Measurements from ENCODE around the gene CRTC1.

CRTC1 gene

DNA sequence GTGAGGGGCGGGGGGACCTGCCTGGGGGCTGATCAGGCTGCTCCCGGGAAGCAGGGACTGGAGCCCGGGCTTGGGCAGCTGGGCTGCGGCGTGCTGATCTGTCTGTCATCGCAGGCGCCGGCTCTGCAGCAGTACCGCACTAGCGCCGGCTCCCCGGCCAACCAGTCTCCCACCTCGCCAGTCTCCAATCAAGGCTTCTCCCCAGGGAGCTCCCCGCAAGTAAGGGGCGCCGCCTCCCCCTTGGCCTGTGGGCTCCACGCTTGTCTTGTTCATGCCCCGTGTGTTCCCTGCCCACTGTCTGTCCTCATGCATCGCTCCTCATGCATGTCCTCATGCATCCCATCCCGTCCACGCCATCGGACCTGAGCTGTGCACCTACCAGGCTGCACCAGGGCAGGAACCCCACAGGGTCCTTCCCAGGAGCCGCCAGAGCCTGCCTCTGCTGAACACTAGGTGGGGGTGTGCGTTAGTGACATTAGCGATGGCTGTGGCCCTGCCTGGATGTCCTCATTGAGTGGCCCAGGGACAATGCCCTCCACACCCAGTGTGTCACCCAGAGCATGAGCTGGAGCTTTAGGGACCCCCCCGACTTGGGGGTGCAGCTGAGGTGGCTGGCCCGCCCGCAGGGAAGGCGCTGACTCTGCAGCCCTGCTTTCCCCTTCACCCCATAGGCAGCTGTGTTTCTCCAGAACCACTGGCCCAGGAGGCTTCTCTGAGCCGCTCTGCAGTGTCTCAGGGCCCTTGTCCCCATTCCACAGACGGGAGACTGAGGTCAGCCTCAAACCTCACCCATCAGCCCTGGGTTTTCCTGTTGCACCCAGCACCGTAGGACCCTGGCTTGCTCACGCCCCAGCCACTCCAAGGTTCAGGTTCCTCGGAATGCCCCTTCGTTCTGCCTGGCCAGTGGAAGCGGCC is 88.1 kb downstream of the CRTC1 start:
- no peaks in the 10 kb centered on the region; the same call in 1 of the 2 replicates for H4K20me1 ChIP-seq (ENCODE audit: insufficient read depth, low read length)
- H3K36me3 ChIP-seq (ENCODE audit: insufficient read depth, low read length), result no peaks in the 10 kb centered on the region
- H3K27me3 ChIP-seq (ENCODE audit: insufficient read depth, low read length, poor library complexity), result no peaks in the 10 kb centered on the region
- H2AFZ ChIP-seq (ENCODE audit: low read depth, low read length), result no peak overlapping the region
- H3K27ac ChIP-seq (ENCODE audit: low read length), result no peak overlapping the region
- no peaks in the 10 kb centered on the region for H3K9me3 ChIP-seq (ENCODE audit: insufficient read depth, low read length, severe bottlenecking)
- no peaks in the 10 kb centered on the region for H3K4me1 ChIP-seq (ENCODE audit: insufficient read depth, low read length)
- ATAC-seq (ENCODE audit: insufficient read depth, low read depth) (peak; percentile 30; the same call in 1 of the 3 replicates), DNase-seq (no peak)
- no peaks in the 10 kb centered on the region for H3K79me2 ChIP-seq (ENCODE audit: insufficient read depth, low read length)
- no peak overlapping the region for H3K4me2 ChIP-seq (ENCODE audit: insufficient read depth, low read length)
- no peak overlapping the region for H3K4me3 ChIP-seq (ENCODE audit: low read depth in 1 of 2, low read length in 2 of 2)
- TF ChIP-seq EZH2 (IDR thresholded peaks at IDR 0.05; ENCODE audit: borderline replicate concordance, low read depth, low read length, severe bottlenecking), result no peak
- TF ChIP-seq, protein P1, sequence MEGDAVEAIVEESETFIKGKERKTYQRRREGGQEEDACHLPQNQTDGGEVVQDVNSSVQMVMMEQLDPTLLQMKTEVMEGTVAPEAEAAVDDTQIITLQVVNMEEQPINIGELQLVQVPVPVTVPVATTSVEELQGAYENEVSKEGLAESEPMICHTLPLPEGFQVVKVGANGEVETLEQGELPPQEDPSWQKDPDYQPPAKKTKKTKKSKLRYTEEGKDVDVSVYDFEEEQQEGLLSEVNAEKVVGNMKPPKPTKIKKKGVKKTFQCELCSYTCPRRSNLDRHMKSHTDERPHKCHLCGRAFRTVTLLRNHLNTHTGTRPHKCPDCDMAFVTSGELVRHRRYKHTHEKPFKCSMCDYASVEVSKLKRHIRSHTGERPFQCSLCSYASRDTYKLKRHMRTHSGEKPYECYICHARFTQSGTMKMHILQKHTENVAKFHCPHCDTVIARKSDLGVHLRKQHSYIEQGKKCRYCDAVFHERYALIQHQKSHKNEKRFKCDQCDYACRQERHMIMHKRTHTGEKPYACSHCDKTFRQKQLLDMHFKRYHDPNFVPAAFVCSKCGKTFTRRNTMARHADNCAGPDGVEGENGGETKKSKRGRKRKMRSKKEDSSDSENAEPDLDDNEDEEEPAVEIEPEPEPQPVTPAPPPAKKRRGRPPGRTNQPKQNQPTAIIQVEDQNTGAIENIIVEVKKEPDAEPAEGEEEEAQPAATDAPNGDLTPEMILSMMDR (IDR thresholded peaks at IDR 0.05; ENCODE audit: borderline replicate concordance, extremely low read depth, low read length, poor library complexity, severe bottlenecking), result peak; percentile 53
- no peak overlapping the region for H3K9ac ChIP-seq (ENCODE audit: low read depth, low read length)

DNA sequence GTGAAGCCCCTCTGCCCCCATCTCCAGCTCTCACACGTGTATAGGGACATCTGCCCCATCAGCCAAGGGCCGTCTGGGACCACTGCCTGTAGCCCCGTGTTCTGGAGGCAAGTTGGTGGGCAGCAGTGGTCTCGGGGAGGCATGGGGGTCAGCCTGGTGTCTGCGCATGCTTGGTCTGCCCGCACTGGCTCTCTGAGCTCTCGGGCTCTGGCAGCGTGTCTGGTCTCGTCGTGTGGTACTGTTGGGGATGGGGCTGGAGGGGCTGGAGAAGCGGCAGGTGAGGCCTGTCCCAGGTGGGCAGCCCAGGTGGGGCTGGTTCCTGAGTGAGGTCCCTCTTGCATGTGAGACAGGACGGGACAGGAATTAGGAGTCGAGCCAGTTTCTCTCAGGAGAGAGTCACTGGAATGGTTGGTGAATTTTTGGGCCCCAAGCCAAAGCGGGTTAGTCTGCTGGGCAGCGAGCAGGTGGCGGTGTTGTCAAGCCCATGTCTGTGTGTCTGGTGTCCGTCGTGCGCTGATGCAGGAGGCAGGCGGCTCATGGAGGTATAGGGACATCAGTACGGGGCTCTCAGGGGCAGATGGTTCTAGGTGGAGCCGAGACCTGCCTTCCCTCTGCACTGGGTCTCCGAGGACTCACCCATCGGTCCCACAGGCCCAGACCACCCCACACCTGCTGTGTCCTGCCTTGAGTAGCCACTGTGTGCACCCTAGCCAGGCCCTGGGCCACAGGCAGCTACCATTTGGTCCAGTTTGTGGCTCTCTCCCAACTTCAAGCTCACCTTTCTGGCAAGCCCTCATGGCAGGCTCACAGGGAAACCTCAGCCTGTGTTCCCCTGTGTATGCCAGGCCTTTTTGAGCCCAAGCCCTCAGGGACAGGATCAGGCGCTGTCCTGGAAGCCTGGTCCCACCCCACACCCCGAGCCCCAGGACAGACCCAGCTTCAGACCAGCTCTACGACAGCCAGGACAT is 89.4 kb downstream of the CRTC1 start:
- ATAC-seq (ENCODE audit: insufficient read depth, low read depth), result no peak
- Histone ChIP-seq H3K4me2 (ENCODE audit: insufficient read depth, low read length) (no peak overlapping the region), H3K36me3 (ENCODE audit: insufficient read depth, low read length) (no peaks in the 10 kb centered on the region), H2AFZ (ENCODE audit: low read depth, low read length) (no peak overlapping the region), H4K20me1 (ENCODE audit: insufficient read depth, low read length) (no peaks in the 10 kb centered on the region), H3K27me3 (ENCODE audit: insufficient read depth, low read length, poor library complexity) (no peaks in the 10 kb centered on the region), H3K27ac (ENCODE audit: low read length) (no peak overlapping the region), H3K9me3 (ENCODE audit: insufficient read depth, low read length, severe bottlenecking) (no peaks in the 10 kb centered on the region), H3K4me3 (ENCODE audit: low read depth in 1 of 2, low read length in 2 of 2) (no peak overlapping the region), H3K9ac (ENCODE audit: low read depth, low read length) (no peak overlapping the region), H3K4me1 (ENCODE audit: insufficient read depth, low read length) (no peaks in the 10 kb centered on the region), H3K79me2 (ENCODE audit: insufficient read depth, low read length) (no peaks in the 10 kb centered on the region)
- TF ChIP-seq, protein P1 (IDR thresholded peaks at IDR 0.05; ENCODE audit: borderline replicate concordance, extremely low read depth, low read length, poor library complexity, severe bottlenecking), result no peak
- no peak for TF ChIP-seq EZH2 (IDR thresholded peaks at IDR 0.05; ENCODE audit: borderline replicate concordance, low read depth, low read length, severe bottlenecking)
- DNase-seq, result no peak

- TF ChIP-seq, protein P1 (IDR thresholded peaks at IDR 0.05; ENCODE audit: borderline replicate concordance, extremely low read depth, low read length, poor library complexity, severe bottlenecking), result no peak
- TF ChIP-seq EZH2 (IDR thresholded peaks at IDR 0.05; ENCODE audit: borderline replicate concordance, low read depth, low read length, severe bottlenecking), result no peak
- Histone ChIP-seq H3K4me1 (ENCODE audit: insufficient read depth, low read length) (no peaks in the 10 kb centered on the region), H3K9ac (ENCODE audit: low read depth, low read length) (no peak overlapping the region), H3K27ac (ENCODE audit: low read length) (no peak overlapping the region), H2AFZ (ENCODE audit: low read depth, low read length) (no peak overlapping the region), H3K9me3 (ENCODE audit: insufficient read depth, low read length, severe bottlenecking) (no peaks in the 10 kb centered on the region), H3K79me2 (ENCODE audit: insufficient read depth, low read length) (no peaks in the 10 kb centered on the region), H3K4me2 (ENCODE audit: insufficient read depth, low read length) (no peak overlapping the region), H3K4me3 (ENCODE audit: low read depth in 1 of 2, low read length in 2 of 2) (no peak overlapping the region), H3K36me3 (ENCODE audit: insufficient read depth, low read length) (no peaks in the 10 kb centered on the region), H3K27me3 (ENCODE audit: insufficient read depth, low read length, poor library complexity) (no peaks in the 10 kb centered on the region), H4K20me1 (ENCODE audit: insufficient read depth, low read length) (no peaks in the 10 kb centered on the region)
- ATAC-seq (ENCODE audit: insufficient read depth, low read depth), result no peak
- no peak for DNase-seq
These were observed 90.2 kb downstream of the CRTC1 start for GRCh38 chr19:18773682-18774081.
